ENCODE results near the gene CCNG2.

GRCh38 chr4:77156912-77157858 is at the start of gene CCNG2:
- TF ChIP-seq MAX (IDR thresholded peaks at IDR 0.05; ENCODE audit: low read depth, low read length) (peak; percentile 84), NRF1 (conservative IDR thresholded peaks at IDR 0.05; ENCODE audit: low read depth, low read length) (no peak), SMC3 (IDR thresholded peaks at IDR 0.05; ENCODE audit: borderline replicate concordance, low read length) (no peak), FOXM1 (IDR thresholded peaks at IDR 0.05; ENCODE audit: low read depth, low read length) (peak; percentile 92), IKZF1 (conservative IDR thresholded peaks at IDR 0.05) (peak; percentile 81), CHD1 (IDR thresholded peaks at IDR 0.05; ENCODE audit: low read depth, low read length) (no peak), HDAC6 (IDR thresholded peaks at IDR 0.05; ENCODE audit: unreplicated experiment) (no peak), SUPT20H (IDR thresholded peaks at IDR 0.05; ENCODE audit: borderline replicate concordance, control insufficient read depth, low read depth, low read length) (no peak), POLR2A (IDR thresholded peaks at IDR 0.05; ENCODE audit: low read depth, low read length) (peak; percentile 84), BRCA1 (IDR thresholded peaks at IDR 0.05; ENCODE audit: low read depth, low read length) (peak; percentile 41; the same call in 1 of the 2 replicates)
- TF ChIP-seq, protein P1, sequence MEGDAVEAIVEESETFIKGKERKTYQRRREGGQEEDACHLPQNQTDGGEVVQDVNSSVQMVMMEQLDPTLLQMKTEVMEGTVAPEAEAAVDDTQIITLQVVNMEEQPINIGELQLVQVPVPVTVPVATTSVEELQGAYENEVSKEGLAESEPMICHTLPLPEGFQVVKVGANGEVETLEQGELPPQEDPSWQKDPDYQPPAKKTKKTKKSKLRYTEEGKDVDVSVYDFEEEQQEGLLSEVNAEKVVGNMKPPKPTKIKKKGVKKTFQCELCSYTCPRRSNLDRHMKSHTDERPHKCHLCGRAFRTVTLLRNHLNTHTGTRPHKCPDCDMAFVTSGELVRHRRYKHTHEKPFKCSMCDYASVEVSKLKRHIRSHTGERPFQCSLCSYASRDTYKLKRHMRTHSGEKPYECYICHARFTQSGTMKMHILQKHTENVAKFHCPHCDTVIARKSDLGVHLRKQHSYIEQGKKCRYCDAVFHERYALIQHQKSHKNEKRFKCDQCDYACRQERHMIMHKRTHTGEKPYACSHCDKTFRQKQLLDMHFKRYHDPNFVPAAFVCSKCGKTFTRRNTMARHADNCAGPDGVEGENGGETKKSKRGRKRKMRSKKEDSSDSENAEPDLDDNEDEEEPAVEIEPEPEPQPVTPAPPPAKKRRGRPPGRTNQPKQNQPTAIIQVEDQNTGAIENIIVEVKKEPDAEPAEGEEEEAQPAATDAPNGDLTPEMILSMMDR (IDR thresholded peaks at IDR 0.05 in 2 of 3, conservative IDR thresholded peaks at IDR 0.05 in 1 of 3; ENCODE audit: control insufficient read depth in 2 of 3, extremely low read depth in 1 of 3, insufficient read depth in 1 of 3, low read depth in 3 of 3, low read length in 3 of 3), result no peak

Data from GM12878 (cell line).